Measurements from ENCODE around the gene TEX13C. TPM values are rescaled to one million over a fixed set of nuclear protein-coding genes. Genes with fewer than 3 reads are reported as not detected.

Gene TEX13C
- total RNA-seq, 1 donor from 2014 or later: not detected

DNA sequence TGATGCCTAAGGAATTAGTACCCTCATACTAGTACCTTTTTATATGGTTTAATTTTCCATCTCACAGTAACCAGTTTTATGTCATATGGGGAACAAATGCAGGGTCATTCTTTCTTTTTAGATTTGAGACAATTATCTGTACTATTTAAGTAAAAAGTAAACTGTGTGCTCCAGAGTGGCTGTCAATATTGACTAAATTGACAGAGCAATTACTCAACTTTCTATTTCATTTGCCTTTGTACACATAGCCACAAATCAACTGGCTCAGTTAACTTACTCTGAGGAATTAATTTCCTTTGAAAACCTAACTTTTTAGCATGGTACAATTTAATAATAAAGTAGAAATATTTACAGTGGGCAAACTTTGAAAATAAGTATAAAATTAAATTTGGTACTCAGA, 28.5 kb upstream of the TEX13C start:
- TF ChIP-seq, protein P1, sequence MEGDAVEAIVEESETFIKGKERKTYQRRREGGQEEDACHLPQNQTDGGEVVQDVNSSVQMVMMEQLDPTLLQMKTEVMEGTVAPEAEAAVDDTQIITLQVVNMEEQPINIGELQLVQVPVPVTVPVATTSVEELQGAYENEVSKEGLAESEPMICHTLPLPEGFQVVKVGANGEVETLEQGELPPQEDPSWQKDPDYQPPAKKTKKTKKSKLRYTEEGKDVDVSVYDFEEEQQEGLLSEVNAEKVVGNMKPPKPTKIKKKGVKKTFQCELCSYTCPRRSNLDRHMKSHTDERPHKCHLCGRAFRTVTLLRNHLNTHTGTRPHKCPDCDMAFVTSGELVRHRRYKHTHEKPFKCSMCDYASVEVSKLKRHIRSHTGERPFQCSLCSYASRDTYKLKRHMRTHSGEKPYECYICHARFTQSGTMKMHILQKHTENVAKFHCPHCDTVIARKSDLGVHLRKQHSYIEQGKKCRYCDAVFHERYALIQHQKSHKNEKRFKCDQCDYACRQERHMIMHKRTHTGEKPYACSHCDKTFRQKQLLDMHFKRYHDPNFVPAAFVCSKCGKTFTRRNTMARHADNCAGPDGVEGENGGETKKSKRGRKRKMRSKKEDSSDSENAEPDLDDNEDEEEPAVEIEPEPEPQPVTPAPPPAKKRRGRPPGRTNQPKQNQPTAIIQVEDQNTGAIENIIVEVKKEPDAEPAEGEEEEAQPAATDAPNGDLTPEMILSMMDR (IDR thresholded peaks at IDR 0.05): no peak
- intact Hi-C loops (cut with micrococcal nuclease): no loop called here
- no peaks in the 10 kb centered on the region for H3K27me3 Mint-ChIP-seq
- POLR2A ChIA-PET: no interaction called here
- no peak overlapping the region for H3K27ac Mint-ChIP-seq
- DNase-seq: no peak
- H3K4me1 Mint-ChIP-seq: no peaks in the 10 kb centered on the region
- H3K4me3 Mint-ChIP-seq: no peak overlapping the region
- no peak for ATAC-seq (ENCODE audit: low read depth)
- CTCF ChIA-PET: no interaction called here
- H3K36me3 Mint-ChIP-seq (ENCODE audit: low read depth): no peaks in the 10 kb centered on the region
- H3K9me3 Mint-ChIP-seq: no peaks in the 10 kb centered on the region

DNA sequence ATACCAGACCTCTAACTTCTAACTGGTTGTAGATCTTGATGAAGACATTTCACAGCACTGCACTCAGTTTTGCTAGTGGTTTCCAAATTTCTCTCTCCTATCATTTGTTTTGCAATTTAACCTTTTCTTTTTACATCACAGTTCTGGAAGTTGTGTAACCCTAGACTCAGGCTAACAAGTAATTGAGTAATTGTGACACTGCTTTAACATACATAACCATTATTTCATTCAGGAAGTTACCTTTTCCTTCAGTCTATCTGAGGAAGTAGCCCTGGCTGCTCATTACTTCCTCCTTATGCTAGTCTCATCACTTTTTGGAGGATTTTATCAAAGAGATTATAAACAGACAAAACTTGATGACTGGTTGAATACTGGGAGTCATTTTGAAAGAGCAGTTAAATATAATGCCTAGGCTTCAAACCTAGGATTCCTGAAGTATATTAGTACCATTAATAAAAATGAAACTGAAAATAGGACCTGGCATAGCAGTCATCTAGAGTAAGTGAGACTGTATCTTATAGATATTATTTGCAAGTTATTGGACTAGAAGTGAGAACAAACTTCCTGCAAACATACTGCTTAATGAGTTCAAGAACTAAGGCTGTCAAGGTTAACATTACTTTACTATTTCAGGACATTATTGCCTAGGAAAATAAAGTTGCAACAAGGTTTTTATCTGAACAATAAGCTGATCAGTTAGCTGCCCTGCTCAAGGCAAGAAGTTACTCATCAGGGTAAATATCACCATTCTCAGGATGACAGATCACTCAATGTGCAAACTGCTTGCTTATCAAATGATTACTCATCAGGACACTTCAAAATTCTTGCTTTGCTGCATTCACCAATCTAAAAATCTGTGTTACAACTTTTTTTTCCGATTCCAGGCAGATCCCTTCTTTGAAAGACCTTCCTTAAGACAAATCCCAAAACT, 25.6 kb upstream of the TEX13C start:
- intact Hi-C loops (cut with micrococcal nuclease): no loop called here
- no peaks in the 10 kb centered on the region for H3K27me3 Mint-ChIP-seq
- H3K4me3 Mint-ChIP-seq: no peak overlapping the region
- no peaks in the 10 kb centered on the region for H3K9me3 Mint-ChIP-seq
- no peak for DNase-seq
- POLR2A ChIA-PET: no interaction called here
- TF ChIP-seq, protein P1 (IDR thresholded peaks at IDR 0.05): no peak
- H3K4me1 Mint-ChIP-seq: no peaks in the 10 kb centered on the region
- H3K27ac Mint-ChIP-seq: no peak overlapping the region
- no peak for ATAC-seq (ENCODE audit: low read depth)
- CTCF ChIA-PET: no interaction called here
- H3K36me3 Mint-ChIP-seq (ENCODE audit: low read depth): no peaks in the 10 kb centered on the region

DNA sequence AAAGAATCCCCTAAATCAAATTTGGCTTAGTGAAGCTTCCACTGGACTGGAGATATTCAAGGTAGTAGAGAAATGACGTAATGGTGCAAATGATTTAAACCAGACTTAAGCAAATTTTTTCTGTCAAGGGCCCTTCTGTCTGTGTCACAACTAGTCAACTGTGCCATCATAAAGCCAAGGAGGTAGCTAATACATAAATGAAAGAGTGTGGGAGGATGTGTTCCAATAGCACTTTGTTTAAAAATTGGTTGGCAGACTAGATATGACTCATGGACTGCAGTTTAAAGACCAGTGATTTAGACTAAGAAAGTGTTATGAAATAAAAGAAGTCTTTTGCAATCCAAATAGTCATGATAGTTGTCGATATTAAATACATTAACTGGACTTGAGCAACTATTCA, 24.3 kb upstream of the TEX13C start:
- DNase-seq (no peak), ATAC-seq (ENCODE audit: low read depth) (no peak)
- H3K4me1 Mint-ChIP-seq: no peaks in the 10 kb centered on the region
- TF ChIP-seq, protein P1 (IDR thresholded peaks at IDR 0.05): no peak
- CTCF ChIA-PET: no interaction called here
- no peak overlapping the region for H3K27ac Mint-ChIP-seq
- intact Hi-C loops (cut with micrococcal nuclease): no loop called here
- no peaks in the 10 kb centered on the region for H3K27me3 Mint-ChIP-seq
- no peak overlapping the region for H3K4me3 Mint-ChIP-seq
- no peaks in the 10 kb centered on the region for H3K36me3 Mint-ChIP-seq (ENCODE audit: low read depth)
- POLR2A ChIA-PET: no interaction called here
- H3K9me3 Mint-ChIP-seq: no peaks in the 10 kb centered on the region

DNA sequence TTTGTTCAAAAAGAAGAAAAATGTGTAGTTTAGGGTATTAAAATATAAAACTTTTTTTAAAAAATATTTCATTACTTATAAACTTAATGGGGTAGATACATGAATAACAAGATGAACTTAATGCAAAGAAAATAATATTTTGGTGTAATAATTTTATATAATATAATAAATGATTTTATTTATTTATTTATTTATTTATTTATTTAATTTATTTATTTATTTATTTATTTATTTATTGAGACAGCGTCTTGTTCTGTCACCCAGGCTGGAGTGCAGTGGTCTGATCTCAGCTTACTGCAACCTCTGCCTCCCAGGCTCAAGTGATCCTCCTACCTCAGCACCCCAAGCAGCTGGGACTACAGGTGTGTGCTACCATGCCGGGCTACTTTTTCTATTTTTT, 20.8 kb upstream of the TEX13C start:
- Mint-ChIP-seq H3K27ac (no peak overlapping the region), H3K36me3 (ENCODE audit: low read depth) (no peaks in the 10 kb centered on the region), H3K4me3 (no peak overlapping the region), H3K27me3 (no peaks in the 10 kb centered on the region), H3K4me1 (no peaks in the 10 kb centered on the region), H3K9me3 (no peaks in the 10 kb centered on the region)
- CTCF ChIA-PET: no interaction called here
- TF ChIP-seq, protein P1 (IDR thresholded peaks at IDR 0.05): no peak
- no peak for DNase-seq
- POLR2A ChIA-PET: no interaction called here
- intact Hi-C loops (cut with micrococcal nuclease): no loop called here
- ATAC-seq (ENCODE audit: low read depth): no peak

DNA sequence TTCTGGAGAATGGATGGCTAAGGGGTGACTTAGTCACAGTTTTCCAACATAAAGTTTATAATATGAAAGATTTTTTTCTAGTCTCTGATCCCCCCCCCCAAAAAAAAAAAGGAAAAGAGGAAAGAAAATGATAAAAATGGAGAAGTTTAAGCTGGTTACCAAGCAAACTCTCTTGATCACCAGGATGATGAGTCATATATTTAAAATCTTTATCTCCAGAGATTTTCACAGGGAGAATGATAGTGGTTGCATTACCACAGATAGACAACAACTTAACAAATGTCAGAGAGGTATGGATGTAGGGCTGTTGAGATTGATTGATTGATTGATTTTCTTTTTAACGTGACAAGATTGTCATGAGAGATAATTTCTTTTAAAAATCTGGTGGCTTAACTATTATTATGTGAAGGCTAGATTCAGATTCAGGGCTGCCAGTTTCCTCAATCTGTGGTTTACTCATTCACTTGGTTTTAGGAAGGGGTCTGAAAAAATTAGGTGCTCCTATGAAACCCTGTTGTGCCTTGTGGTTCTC, 13.3 kb upstream of the TEX13C start:
- Mint-ChIP-seq H3K4me3 (no peak overlapping the region), H3K27ac (no peak overlapping the region), H3K4me1 (no peaks in the 10 kb centered on the region), H3K27me3 (no peaks in the 10 kb centered on the region), H3K9me3 (peaks cover 2% of the 10 kb centered on the region), H3K36me3 (ENCODE audit: low read depth) (no peaks in the 10 kb centered on the region)
- intact Hi-C loops (cut with micrococcal nuclease): no loop called here
- ATAC-seq (ENCODE audit: low read depth) (no peak), DNase-seq (no peak)
- ChIA-PET POLR2A (no interaction called here), CTCF (no interaction called here)
- TF ChIP-seq, protein P1 (IDR thresholded peaks at IDR 0.05): no peak

All from activated B cell treated with CpG ODN at 0.5 μM for 24 hours (primary cell).